NCI-H128 (cell line): ENCODE data around the gene SELPLG.
"Not testable (repeated sequence)": the region's sequence is repeated elsewhere in the genome, so short reads cannot be mapped to it uniquely, and the experiment has no call there.

ENCODE experiments used
- DNase-seq: peaks from one replicate; lab custom pipeline; 2025; ENCODE audit not compliant: unreplicated experiment; lab: John Stamatoyannopoulos, UW

The SELPLG gene

GRCh38 chr12:108620236-108620879 lies 13.3 kb downstream of the SELPLG start:
- no peak for DNase-seq

GRCh38 chr12:108619369-108620160 lies 14.1 kb downstream of the SELPLG start:
- DNase-seq: no peak

- DNase-seq: not testable (repeated sequence)
These were observed 14.8 kb downstream of the SELPLG start for GRCh38 chr12:108618953-108619274.

GRCh38 chr12:108618079-108618952 lies 15.4 kb downstream of the SELPLG start:
- peak; percentile 55 for DNase-seq

- no peak for DNase-seq
These were observed 16.5 kb downstream of the SELPLG start for GRCh38 chr12:108616941-108617858.

- DNase-seq: no peak
These were observed 17.3 kb downstream of the SELPLG start for GRCh38 chr12:108616359-108616758.

GRCh38 chr12:108615918-108616317 lies 17.8 kb downstream of the SELPLG start:
- DNase-seq: no peak

- no peak for DNase-seq
These were observed 19.1 kb downstream of the SELPLG start for GRCh38 chr12:108614639-108615038.

GRCh38 chr12:108614041-108614440 lies 19.7 kb downstream of the SELPLG start:
- DNase-seq: no peak

GRCh38 chr12:108613548-108613947 lies 20.1 kb downstream of the SELPLG start:
- no peak for DNase-seq

GRCh38 chr12:108612788-108613282 lies 20.9 kb downstream of the SELPLG start:
- DNase-seq: no peak

GRCh38 chr12:108611884-108612415 lies 21.7 kb downstream of the SELPLG start:
- DNase-seq: no peak

GRCh38 chr12:108610856-108611605 lies 22.7 kb downstream of the SELPLG start:
- no peak for DNase-seq

- no peak for DNase-seq
These were observed 23.3 kb downstream of the SELPLG start for GRCh38 chr12:108610336-108610815.

- no peak for DNase-seq
These were observed 24.0 kb downstream of the SELPLG start for GRCh38 chr12:108609537-108610335.

- no peak for DNase-seq
These were observed 25.1 kb downstream of the SELPLG start for GRCh38 chr12:108608616-108609015.

- no peak for DNase-seq
These were observed 25.6 kb downstream of the SELPLG start for GRCh38 chr12:108607981-108608600.

- no peak for DNase-seq
These were observed 27.2 kb downstream of the SELPLG start for GRCh38 chr12:108606492-108606891.
